ENCODE results near the gene STX5.
A peak's percentile ranks its signal among the peaks of the same experiment; 100 is the strongest.
"Not testable (repeated sequence)": the region's sequence is repeated elsewhere in the genome, so short reads cannot be mapped to it uniquely, and the experiment has no call there.

The STX5 gene

GRCh38 chr11:62839050-62839945 is 7.4 kb upstream of the STX5 start, which contains the start of gene WDR74:
Gene WDR74 (minus strand): TSS chr11:62839590. CDS start chr11:62839570, 20 bp downstream.
- peak within 1 kb of the TSS; percentile 91 to 95 for H3K27ac ChIP-seq
- H3K36me3 ChIP-seq: peaks cover 0 to 24% (median 16%) of the 10 kb centered on the region in 3 donors
- H3K9me3 ChIP-seq: no peaks in the 10 kb centered on the region
- intact Hi-C loops (cut with DNase I; ENCODE audit: low total_unique reads): loop anchor here (5.0 kb wide), 1 partner anchor 47 kb away; the partner anchor contains the start of gene TMEM223
- TF ChIP-seq CTCF (IDR thresholded peaks at IDR 0.05): no peak
- H3K4me3 ChIP-seq: peak within 1 kb of the TSS; percentile 66 to 84
- peak; percentile 91 to 93 for DNase-seq
- peaks cover 0 to 33% (median 15%) of the 10 kb centered on the region in 4 donors for H3K4me1 ChIP-seq
- no peaks in the 10 kb centered on the region for H3K27me3 ChIP-seq

- H3K4me3 ChIP-seq: no peak overlapping the region
- peaks cover 0 to 34% (median 23%) of the 10 kb centered on the region in 3 donors for H3K36me3 ChIP-seq
- intact Hi-C loops (cut with DNase I; ENCODE audit: low total_unique reads): loop anchor here (2.0 to 5.0 kb wide), 2 partner anchors 43 kb away; partner anchors contain the start of gene TMEM223
- H3K4me1 ChIP-seq: peaks cover 7 to 41% (median 31%) of the 10 kb centered on the region in 4 donors
- DNase-seq: no peak
- H3K9me3 ChIP-seq: no peaks in the 10 kb centered on the region
- TF ChIP-seq CTCF (IDR thresholded peaks at IDR 0.05): no peak
- no peaks in the 10 kb centered on the region for H3K27me3 ChIP-seq
- no peak overlapping the region for H3K27ac ChIP-seq
Measured at GRCh38 chr11:62835336-62835735, 3.5 kb upstream of the STX5 start.

GRCh38 chr11:62832336-62833234 is 734 bp upstream of the STX5 start, which contains the start of gene TEX54:
Gene TEX54 (minus strand): TSS chr11:62832841.
- Histone ChIP-seq H3K27ac (peak within 1 kb of the TSS; percentile 91 to 93), H3K4me1 (peaks cover 7 to 54% (median 40%) of the 10 kb centered on the region in 4 donors), H3K27me3 (no peaks in the 10 kb centered on the region), H3K36me3 (peaks cover under 1 to 34% (median 23%) of the 10 kb centered on the region in 3 donors), H3K4me3 (peak within 1 kb of the TSS; percentile 63 to 76), H3K9me3 (no peaks in the 10 kb centered on the region)
- peak in 1 of 2 donors; percentile 80 for DNase-seq
- intact Hi-C loops (cut with DNase I; ENCODE audit: low total_unique reads): no loop called here
- no peak for TF ChIP-seq CTCF (IDR thresholded peaks at IDR 0.05)

GRCh38 chr11:62830904-62831519 is 839 bp downstream of the STX5 start:
- Histone ChIP-seq H3K9me3 (no peaks in the 10 kb centered on the region), H3K27ac (peak overlapping the region; percentile 91 to 93), H3K4me1 (peaks cover 7 to 53% (median 40%) of the 10 kb centered on the region in 4 donors), H3K36me3 (peaks cover 16 to 43% (median 39%) of the 10 kb centered on the region in 3 donors), H3K4me3 (peak overlapping the region; percentile 63 to 76), H3K27me3 (no peaks in the 10 kb centered on the region)
- no peak for TF ChIP-seq CTCF (IDR thresholded peaks at IDR 0.05)
- intact Hi-C loops (cut with DNase I; ENCODE audit: low total_unique reads): no loop called here
- DNase-seq: no peak

- intact Hi-C loops (cut with DNase I; ENCODE audit: low total_unique reads); DNase-seq; H3K9me3 ChIP-seq; H3K4me3 ChIP-seq; H3K27me3 ChIP-seq; H3K27ac ChIP-seq: not testable (repeated sequence)
- Histone ChIP-seq H3K4me1 (peaks cover 7 to 41% (median 31%) of the 10 kb centered on the region in 4 donors), H3K36me3 (peaks cover 45% of the 10 kb centered on the region in 3 donors)
Measured at GRCh38 chr11:62828130-62828529, 3.7 kb downstream of the STX5 start.

Data from tibial artery (tissue), 4 donors.